ENCODE results near the gene XIRP2. TPM values are rescaled to one million over a fixed set of nuclear protein-coding genes. Genes with fewer than 3 reads are reported as not detected.

Gene XIRP2
- polyA plus RNA-seq, 1 experiment = 0.43 TPM

- Histone ChIP-seq H3K9me3 (ENCODE audit: control insufficient read depth, insufficient read depth, low read length) (no peaks in the 10 kb centered on the region), H3K27ac (ENCODE audit: low read depth, low read length) (no peak overlapping the region), H3K4me3 (ENCODE audit: low read depth, low read length) (no peak overlapping the region), H3K27me3 (ENCODE audit: control insufficient read depth, insufficient read depth, low read length) (no peaks in the 10 kb centered on the region)
- ChIA-PET POLR2A (no interaction called here), CTCF (interaction anchor here (1.9 kb wide), 1 partner anchor 11 kb away, joined by 4 read pairs; no protein-coding TSS in a partner anchor)
- no peak for DNase-seq (ENCODE audit: low read depth, low spot score)
- no peak for TF ChIP-seq CTCF (IDR thresholded peaks at IDR 0.05; ENCODE audit: low read depth, low read length)
Observed at GRCh38 chr2:166891727-166892126, 3.4 kb downstream of the XIRP2 start.

- CTCF ChIA-PET = no interaction called here
- no peak for DNase-seq (ENCODE audit: low read depth, low spot score)
- no peaks in the 10 kb centered on the region for H3K27me3 ChIP-seq (ENCODE audit: control insufficient read depth, insufficient read depth, low read length)
- TF ChIP-seq CTCF (IDR thresholded peaks at IDR 0.05; ENCODE audit: low read depth, low read length) = no peak
- no peak overlapping the region for H3K4me3 ChIP-seq (ENCODE audit: low read depth, low read length)
- H3K27ac ChIP-seq (ENCODE audit: low read depth, low read length) = no peak overlapping the region
- POLR2A ChIA-PET = interaction anchor here (0.6 kb wide), 1 partner anchor 9 kb away, joined by 9 read pairs; no protein-coding TSS in a partner anchor
- H3K9me3 ChIP-seq (ENCODE audit: control insufficient read depth, insufficient read depth, low read length) = no peaks in the 10 kb centered on the region
Observed at GRCh38 chr2:166892397-166892796, 4.1 kb downstream of the XIRP2 start.

GRCh38 chr2:166895243-166895642 lies 7.0 kb downstream of the XIRP2 start:
- CTCF ChIA-PET = interaction anchor here (1.0 kb wide), 1 partner anchor 316 kb away, joined by 3 read pairs; no protein-coding TSS in a partner anchor
- H3K27ac ChIP-seq (ENCODE audit: low read depth, low read length) = no peak overlapping the region
- TF ChIP-seq CTCF (IDR thresholded peaks at IDR 0.05; ENCODE audit: low read depth, low read length) = no peak
- no peak for DNase-seq (ENCODE audit: low read depth, low spot score)
- POLR2A ChIA-PET = no interaction called here
- no peaks in the 10 kb centered on the region for H3K27me3 ChIP-seq (ENCODE audit: control insufficient read depth, insufficient read depth, low read length)
- no peak overlapping the region for H3K4me3 ChIP-seq (ENCODE audit: low read depth, low read length)
- no peaks in the 10 kb centered on the region for H3K9me3 ChIP-seq (ENCODE audit: control insufficient read depth, insufficient read depth, low read length)

- no peaks in the 10 kb centered on the region for H3K27me3 ChIP-seq (ENCODE audit: control insufficient read depth, insufficient read depth, low read length)
- no peaks in the 10 kb centered on the region for H3K9me3 ChIP-seq (ENCODE audit: control insufficient read depth, insufficient read depth, low read length)
- CTCF ChIA-PET = no interaction called here
- no peak overlapping the region for H3K27ac ChIP-seq (ENCODE audit: low read depth, low read length)
- TF ChIP-seq CTCF (IDR thresholded peaks at IDR 0.05; ENCODE audit: low read depth, low read length) = no peak
- DNase-seq (ENCODE audit: low read depth, low spot score) = no peak
- POLR2A ChIA-PET = no interaction called here
- no peak overlapping the region for H3K4me3 ChIP-seq (ENCODE audit: low read depth, low read length)
Observed at GRCh38 chr2:166897666-166898065, 9.4 kb downstream of the XIRP2 start.

- CTCF ChIA-PET = interaction anchor here (1.3 kb wide), 1 partner anchor 20 kb away, joined by 4 read pairs; no protein-coding TSS in a partner anchor
- no peaks in the 10 kb centered on the region for H3K9me3 ChIP-seq (ENCODE audit: control insufficient read depth, insufficient read depth, low read length)
- no peaks in the 10 kb centered on the region for H3K27me3 ChIP-seq (ENCODE audit: control insufficient read depth, insufficient read depth, low read length)
- no peak overlapping the region for H3K27ac ChIP-seq (ENCODE audit: low read depth, low read length)
- TF ChIP-seq CTCF (IDR thresholded peaks at IDR 0.05; ENCODE audit: low read depth, low read length) = peak; percentile 14; the same call in 1 of the 2 replicates
- DNase-seq (ENCODE audit: low read depth, low spot score) = no peak
- POLR2A ChIA-PET = no interaction called here
- H3K4me3 ChIP-seq (ENCODE audit: low read depth, low read length) = no peak overlapping the region
Observed at GRCh38 chr2:166899676-166900075, 11.4 kb downstream of the XIRP2 start.
